ENCODE results near the gene SPATA46.

SPATA46 gene

DNA sequence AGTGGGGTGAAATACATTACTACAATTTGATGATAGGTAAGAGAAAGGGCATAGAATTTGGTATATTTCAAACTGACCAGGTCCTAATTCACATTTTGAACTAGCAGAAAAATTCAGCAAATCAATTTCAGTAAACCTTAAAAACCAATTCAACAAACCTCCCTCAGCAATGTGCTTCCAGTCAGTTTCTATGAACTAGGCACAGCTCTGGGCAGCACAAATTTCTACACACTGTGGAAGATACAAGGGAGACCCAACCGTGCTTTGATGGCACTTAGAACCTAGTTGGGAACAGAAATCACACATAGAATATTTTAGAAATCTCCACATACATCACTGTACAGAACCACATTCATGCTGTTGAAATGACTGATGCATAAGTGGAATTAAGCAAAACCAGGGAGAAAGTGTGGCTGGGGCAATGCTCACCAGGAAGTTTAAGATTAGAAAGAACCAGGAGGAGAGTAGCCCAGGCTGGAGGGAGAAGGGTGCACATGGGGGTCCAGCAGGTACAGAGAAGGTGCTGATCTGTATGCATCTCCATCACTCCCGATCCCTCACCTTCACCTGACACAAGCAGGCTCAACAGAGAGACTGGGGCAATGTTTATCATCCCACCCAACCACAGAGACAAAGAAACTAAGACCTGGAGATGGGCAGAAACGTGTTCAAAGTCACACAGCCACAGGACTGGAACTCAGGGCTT lies 19.7 kb upstream of the SPATA46 start:
- H3K4me3 ChIP-seq (ENCODE audit: low read depth, low read length), result no peak overlapping the region
- TF ChIP-seq, protein P1, sequence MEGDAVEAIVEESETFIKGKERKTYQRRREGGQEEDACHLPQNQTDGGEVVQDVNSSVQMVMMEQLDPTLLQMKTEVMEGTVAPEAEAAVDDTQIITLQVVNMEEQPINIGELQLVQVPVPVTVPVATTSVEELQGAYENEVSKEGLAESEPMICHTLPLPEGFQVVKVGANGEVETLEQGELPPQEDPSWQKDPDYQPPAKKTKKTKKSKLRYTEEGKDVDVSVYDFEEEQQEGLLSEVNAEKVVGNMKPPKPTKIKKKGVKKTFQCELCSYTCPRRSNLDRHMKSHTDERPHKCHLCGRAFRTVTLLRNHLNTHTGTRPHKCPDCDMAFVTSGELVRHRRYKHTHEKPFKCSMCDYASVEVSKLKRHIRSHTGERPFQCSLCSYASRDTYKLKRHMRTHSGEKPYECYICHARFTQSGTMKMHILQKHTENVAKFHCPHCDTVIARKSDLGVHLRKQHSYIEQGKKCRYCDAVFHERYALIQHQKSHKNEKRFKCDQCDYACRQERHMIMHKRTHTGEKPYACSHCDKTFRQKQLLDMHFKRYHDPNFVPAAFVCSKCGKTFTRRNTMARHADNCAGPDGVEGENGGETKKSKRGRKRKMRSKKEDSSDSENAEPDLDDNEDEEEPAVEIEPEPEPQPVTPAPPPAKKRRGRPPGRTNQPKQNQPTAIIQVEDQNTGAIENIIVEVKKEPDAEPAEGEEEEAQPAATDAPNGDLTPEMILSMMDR (IDR thresholded peaks at IDR 0.05; ENCODE audit: insufficient read depth, low read length, missing control alignments), result no peak
- CTCF ChIA-PET, result interaction anchor here (1.8 kb wide), 1 partner anchor 340 kb away, joined by 5 read pairs; no protein-coding TSS in a partner anchor
- no peak for DNase-seq (ENCODE audit: low read depth, low spot score)
- POLR2A ChIA-PET, result no interaction called here

DNA sequence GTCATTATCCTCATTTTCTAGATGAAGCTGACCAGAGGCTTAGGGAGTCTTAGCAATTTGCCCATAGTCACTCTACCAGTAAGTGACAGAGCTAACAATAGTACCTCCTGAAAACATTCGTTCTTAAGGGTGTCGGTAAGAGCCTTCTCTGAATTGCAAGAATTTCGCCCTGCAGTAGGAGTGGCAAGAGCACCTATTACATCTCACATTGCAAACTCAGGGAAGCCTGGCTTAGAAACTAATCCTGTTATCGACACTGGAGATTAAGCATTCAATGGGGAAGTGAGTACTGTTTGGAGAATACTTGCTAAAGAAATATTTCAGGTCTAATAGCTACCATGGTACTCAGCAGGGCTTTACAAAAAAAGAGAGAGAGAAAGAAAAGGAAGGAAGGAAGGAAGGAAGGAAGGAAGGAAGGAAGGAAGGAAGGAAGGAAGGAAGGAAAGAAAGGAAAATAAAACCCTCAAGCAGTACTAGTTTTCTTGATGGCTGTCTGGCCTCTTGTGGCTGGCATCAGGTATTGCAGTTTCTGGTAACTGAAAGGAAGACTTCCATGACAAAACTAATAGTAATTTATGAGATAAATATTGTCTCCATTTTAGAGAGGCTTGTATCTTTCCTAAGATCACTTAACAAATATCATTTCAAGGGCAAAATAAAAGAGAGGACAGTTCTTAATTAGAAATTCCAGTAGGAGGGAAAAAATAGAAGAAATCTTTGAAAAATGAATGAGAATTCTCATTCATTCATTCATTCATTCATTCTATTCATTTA lies 15.3 kb upstream of the SPATA46 start:
- no peak for DNase-seq (ENCODE audit: low read depth, low spot score)
- POLR2A ChIA-PET, result no interaction called here
- H3K4me3 ChIP-seq (ENCODE audit: low read depth, low read length), result no peak overlapping the region
- CTCF ChIA-PET, result interaction anchor here (0.7 to 5.9 kb wide), 13 partner anchors 9 to 337 kb away, joined by 3 to 38 read pairs (median 4); partner anchors contain the start of gene C1orf226
- TF ChIP-seq, protein P1 (IDR thresholded peaks at IDR 0.05; ENCODE audit: insufficient read depth, low read length, missing control alignments), result peak; percentile 76

DNA sequence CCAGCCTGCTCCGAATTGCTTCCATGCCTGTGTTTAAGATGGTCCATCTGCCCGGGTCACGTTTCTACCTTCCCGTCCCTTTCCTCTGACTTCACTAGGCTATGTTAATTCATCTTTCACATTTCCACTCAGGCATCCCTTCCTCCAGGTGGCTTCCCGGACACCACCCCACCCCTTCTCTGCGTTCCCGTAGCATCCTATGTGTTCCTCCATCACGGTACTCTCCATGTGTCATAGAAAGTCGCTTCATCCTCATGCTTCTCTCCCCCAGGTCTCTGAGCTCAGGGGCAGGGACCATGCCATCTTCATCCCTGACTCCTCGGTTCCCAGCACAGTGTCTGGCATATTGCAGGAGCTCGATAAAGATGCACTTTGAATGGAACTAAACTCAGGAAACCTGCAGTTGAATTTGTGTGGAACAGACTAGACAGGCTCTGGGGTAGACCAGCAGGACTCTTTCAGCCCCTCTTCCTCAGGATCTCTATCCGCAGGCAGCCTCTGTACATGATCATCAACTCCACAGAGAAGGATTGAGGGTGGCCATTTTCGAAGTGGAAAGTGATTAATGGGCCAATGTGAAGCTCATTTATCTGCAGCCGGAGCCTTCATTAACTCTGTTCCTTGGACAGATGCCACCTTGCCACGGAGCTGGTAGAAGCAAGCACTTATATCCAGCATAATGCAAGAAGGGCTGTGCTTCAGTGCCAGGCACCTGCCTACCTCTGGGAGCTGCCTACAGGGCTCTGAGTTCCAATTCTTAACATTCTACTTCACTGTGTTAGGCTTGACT lies 13.9 kb upstream of the SPATA46 start:
- ChIA-PET CTCF (interaction anchor here (0.7 to 5.9 kb wide), 11 partner anchors 8 to 342 kb away, joined by 3 to 38 read pairs (median 5); partner anchors contain the start of gene C1orf226), POLR2A (no interaction called here)
- TF ChIP-seq, protein P1 (IDR thresholded peaks at IDR 0.05; ENCODE audit: insufficient read depth, low read length, missing control alignments), result no peak
- no peak for DNase-seq (ENCODE audit: low read depth, low spot score)
- no peak overlapping the region for H3K4me3 ChIP-seq (ENCODE audit: low read depth, low read length)

DNA sequence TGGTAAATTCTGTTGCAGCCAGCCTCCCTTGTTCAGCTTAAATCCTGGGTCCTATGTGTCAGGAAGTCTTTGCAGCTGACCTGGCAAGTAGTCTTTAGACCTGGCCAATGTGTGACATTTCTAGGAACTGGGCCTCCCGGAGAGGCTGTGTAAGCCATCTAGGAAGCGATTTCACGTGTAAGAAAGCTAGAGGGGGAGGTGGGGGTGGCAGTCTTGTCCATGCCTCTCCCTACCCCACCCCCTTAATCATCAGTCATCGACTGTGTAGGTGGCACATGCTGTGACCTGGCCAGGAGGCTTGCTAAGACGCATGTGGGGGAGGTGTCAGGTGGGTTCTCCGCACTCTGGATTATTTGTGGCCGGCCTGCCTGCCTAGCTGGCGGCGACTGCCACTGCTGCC lies 13.3 kb upstream of the SPATA46 start:
- no peak for DNase-seq (ENCODE audit: low read depth, low spot score)
- ChIA-PET CTCF (interaction anchor here (1.0 to 5.9 kb wide), 5 partner anchors 9 to 411 kb away, joined by 3 to 38 read pairs (median 6); no protein-coding TSS in a partner anchor), POLR2A (interaction anchor here (0.6 kb wide), 1 partner anchor 139 kb away, joined by 7 read pairs; no protein-coding TSS in a partner anchor)
- TF ChIP-seq, protein P1 (IDR thresholded peaks at IDR 0.05; ENCODE audit: insufficient read depth, low read length, missing control alignments), result no peak
- H3K4me3 ChIP-seq (ENCODE audit: low read depth, low read length), result no peak overlapping the region

DNA sequence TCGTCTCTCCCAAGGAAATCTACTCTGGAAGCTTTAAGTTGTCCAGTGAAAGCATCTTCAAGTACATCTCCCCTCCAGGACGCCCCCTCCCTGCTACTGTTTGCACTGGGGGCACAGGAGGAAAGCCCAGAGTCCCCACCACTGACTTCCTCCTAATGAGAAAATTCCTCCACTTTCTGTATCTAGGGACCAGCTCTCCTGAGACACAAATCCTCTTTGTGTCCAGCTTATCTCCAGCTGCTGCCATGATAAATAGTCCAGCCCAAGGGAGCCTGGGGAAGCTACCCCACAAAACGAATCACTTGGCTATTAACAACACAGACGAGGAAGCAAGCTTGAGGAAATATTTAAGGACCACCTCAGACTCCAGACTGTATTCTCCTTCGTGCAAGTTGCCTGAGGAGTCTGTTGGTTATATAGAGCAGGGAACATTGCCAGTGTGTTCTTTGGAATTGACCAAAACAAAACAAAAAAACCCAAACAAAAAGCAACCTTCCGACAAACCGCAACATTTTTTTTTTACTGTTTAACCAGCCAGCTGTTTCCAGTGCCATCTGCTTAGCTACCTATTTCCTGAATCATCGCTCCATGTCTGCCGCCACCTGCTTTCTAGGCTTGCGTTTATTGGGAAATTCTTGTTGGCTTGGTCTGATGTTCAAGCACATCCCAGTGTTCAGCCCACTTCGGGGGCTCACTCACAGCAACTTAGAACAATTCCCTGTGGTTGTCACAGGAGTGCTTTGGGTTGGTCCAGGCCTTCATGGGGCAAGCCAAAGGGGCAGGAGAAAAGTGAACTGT lies 12.6 kb upstream of the SPATA46 start:
- no peak for DNase-seq (ENCODE audit: low read depth, low spot score)
- TF ChIP-seq, protein P1 (IDR thresholded peaks at IDR 0.05; ENCODE audit: insufficient read depth, low read length, missing control alignments), result no peak
- POLR2A ChIA-PET, result interaction anchor here (0.6 kb wide), 1 partner anchor 138 kb away, joined by 7 read pairs; no protein-coding TSS in a partner anchor
- H3K4me3 ChIP-seq (ENCODE audit: low read depth, low read length), result no peak overlapping the region
- CTCF ChIA-PET, result interaction anchor here (1.0 to 5.9 kb wide), 3 partner anchors 10 to 411 kb away, joined by 3 to 38 read pairs (median 6); no protein-coding TSS in a partner anchor
